ENCODE measurements around the gene BEST1. TPM values are rescaled to one million over a fixed set of nuclear protein-coding genes. Genes with fewer than 3 reads are reported as not detected.

BEST1 gene
- polyA plus RNA-seq, 1 donor from 2014 or later, result 6.4 TPM

DNA sequence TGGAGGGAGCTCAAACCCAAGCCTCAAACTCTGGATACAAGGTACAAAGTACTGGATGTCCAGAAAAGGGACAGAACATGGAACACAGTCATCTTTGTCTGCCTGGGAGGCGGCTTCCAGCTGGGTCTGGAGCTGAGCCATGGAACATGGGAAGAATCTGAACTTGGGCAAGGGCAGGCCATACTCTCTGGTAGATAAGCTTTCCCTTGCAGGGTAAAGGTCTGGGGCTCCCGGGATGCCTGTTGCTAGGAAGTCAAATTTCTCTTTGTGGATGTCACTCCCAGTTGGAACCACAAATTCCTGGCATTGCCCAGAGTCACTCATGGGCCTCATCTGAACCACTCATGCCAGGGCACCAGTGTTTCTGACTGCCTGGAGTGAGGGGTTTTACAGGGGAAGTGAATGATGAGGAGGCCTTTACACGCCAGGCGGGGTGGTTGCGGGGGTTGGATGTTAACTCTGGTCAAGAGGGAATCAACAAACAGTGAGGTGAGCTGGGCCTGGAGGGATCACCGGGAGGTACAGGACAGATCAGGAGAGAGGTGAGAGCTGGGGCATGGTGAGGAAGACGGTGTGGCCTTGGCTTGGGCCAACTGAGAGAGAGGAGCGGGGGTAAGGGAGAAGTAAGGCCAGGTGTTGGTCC, 11.5 kb downstream of the BEST1 start:
- Histone ChIP-seq H2AFZ (ENCODE audit: low read depth, low read length) (no peak overlapping the region), H3F3A (ENCODE audit: insufficient read depth, low read length, poor library complexity, severe bottlenecking) (no peaks in the 10 kb centered on the region), H3K79me2 (replicated peaks; ENCODE audit: insufficient read depth, low read length) (peaks cover 20% of the 10 kb centered on the region), H3K27me3 (ENCODE audit: insufficient read depth, low read depth, low read length) (no peaks in the 10 kb centered on the region), H3K27ac (ENCODE audit: low read length) (no peak overlapping the region), H3K4me2 (ENCODE audit: low read length) (no peak overlapping the region), H3K9ac (ENCODE audit: low read length) (no peak overlapping the region), H3K36me3 (ENCODE audit: insufficient read depth, low read length) (peaks cover 17% of the 10 kb centered on the region), H3K9me2 (ENCODE audit: insufficient read depth, low read length) (no peaks in the 10 kb centered on the region), H4K20me1 (ENCODE audit: insufficient read depth) (no peaks in the 10 kb centered on the region), H3K4me3 (ENCODE audit: low read length) (no peak overlapping the region), H3K9me3 (ENCODE audit: low read length) (no peaks in the 10 kb centered on the region)
- TF ChIP-seq, protein P1, sequence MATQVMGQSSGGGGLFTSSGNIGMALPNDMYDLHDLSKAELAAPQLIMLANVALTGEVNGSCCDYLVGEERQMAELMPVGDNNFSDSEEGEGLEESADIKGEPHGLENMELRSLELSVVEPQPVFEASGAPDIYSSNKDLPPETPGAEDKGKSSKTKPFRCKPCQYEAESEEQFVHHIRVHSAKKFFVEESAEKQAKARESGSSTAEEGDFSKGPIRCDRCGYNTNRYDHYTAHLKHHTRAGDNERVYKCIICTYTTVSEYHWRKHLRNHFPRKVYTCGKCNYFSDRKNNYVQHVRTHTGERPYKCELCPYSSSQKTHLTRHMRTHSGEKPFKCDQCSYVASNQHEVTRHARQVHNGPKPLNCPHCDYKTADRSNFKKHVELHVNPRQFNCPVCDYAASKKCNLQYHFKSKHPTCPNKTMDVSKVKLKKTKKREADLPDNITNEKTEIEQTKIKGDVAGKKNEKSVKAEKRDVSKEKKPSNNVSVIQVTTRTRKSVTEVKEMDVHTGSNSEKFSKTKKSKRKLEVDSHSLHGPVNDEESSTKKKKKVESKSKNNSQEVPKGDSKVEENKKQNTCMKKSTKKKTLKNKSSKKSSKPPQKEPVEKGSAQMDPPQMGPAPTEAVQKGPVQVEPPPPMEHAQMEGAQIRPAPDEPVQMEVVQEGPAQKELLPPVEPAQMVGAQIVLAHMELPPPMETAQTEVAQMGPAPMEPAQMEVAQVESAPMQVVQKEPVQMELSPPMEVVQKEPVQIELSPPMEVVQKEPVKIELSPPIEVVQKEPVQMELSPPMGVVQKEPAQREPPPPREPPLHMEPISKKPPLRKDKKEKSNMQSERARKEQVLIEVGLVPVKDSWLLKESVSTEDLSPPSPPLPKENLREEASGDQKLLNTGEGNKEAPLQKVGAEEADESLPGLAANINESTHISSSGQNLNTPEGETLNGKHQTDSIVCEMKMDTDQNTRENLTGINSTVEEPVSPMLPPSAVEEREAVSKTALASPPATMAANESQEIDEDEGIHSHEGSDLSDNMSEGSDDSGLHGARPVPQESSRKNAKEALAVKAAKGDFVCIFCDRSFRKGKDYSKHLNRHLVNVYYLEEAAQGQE (IDR thresholded peaks at IDR 0.05; ENCODE audit: borderline replicate concordance), result no peak
- TF ChIP-seq, protein P2, sequence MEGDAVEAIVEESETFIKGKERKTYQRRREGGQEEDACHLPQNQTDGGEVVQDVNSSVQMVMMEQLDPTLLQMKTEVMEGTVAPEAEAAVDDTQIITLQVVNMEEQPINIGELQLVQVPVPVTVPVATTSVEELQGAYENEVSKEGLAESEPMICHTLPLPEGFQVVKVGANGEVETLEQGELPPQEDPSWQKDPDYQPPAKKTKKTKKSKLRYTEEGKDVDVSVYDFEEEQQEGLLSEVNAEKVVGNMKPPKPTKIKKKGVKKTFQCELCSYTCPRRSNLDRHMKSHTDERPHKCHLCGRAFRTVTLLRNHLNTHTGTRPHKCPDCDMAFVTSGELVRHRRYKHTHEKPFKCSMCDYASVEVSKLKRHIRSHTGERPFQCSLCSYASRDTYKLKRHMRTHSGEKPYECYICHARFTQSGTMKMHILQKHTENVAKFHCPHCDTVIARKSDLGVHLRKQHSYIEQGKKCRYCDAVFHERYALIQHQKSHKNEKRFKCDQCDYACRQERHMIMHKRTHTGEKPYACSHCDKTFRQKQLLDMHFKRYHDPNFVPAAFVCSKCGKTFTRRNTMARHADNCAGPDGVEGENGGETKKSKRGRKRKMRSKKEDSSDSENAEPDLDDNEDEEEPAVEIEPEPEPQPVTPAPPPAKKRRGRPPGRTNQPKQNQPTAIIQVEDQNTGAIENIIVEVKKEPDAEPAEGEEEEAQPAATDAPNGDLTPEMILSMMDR (IDR thresholded peaks at IDR 0.05; ENCODE audit: poor library complexity, severe bottlenecking), result no peak
- TF ChIP-seq TAF1 (IDR thresholded peaks at IDR 0.05; ENCODE audit: low read depth) (no peak), POLR2AphosphoS5 (IDR thresholded peaks at IDR 0.05) (no peak), RAD21 (conservative IDR thresholded peaks at IDR 0.05) (no peak), SMC3 (conservative IDR thresholded peaks at IDR 0.05; ENCODE audit: poor library complexity) (no peak)

DNA sequence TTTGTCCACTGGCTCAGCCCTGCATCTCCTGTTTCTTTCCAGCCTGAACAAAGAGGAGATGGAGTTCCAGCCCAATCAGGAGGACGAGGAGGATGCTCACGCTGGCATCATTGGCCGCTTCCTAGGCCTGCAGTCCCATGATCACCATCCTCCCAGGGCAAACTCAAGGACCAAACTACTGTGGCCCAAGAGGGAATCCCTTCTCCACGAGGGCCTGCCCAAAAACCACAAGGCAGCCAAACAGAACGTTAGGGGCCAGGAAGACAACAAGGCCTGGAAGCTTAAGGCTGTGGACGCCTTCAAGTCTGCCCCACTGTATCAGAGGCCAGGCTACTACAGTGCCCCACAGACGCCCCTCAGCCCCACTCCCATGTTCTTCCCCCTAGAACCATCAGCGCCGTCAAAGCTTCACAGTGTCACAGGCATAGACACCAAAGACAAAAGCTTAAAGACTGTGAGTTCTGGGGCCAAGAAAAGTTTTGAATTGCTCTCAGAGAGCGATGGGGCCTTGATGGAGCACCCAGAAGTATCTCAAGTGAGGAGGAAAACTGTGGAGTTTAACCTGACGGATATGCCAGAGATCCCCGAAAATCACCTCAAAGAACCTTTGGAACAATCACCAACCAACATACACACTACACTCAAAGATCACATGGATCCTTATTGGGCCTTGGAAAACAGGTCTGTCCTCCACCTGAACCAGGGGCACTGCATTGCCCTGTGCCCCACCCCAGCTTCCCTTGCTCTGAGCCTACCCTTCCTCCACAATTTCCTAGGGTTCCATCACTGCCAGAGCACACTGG, 12.3 kb downstream of the BEST1 start:
- Histone ChIP-seq H3K9me2 (ENCODE audit: insufficient read depth, low read length) (no peaks in the 10 kb centered on the region), H3K9ac (ENCODE audit: low read length) (no peak overlapping the region), H3K4me2 (ENCODE audit: low read length) (no peak overlapping the region), H2AFZ (ENCODE audit: low read depth, low read length) (no peak overlapping the region), H3K27ac (ENCODE audit: low read length) (no peak overlapping the region), H3K4me3 (ENCODE audit: low read length) (no peak overlapping the region), H3K79me2 (replicated peaks; ENCODE audit: insufficient read depth, low read length) (peaks cover 23% of the 10 kb centered on the region), H3K36me3 (ENCODE audit: insufficient read depth, low read length) (peaks cover 17% of the 10 kb centered on the region), H3K27me3 (ENCODE audit: insufficient read depth, low read depth, low read length) (no peaks in the 10 kb centered on the region), H4K20me1 (ENCODE audit: insufficient read depth) (no peaks in the 10 kb centered on the region), H3F3A (ENCODE audit: insufficient read depth, low read length, poor library complexity, severe bottlenecking) (no peaks in the 10 kb centered on the region), H3K9me3 (ENCODE audit: low read length) (no peaks in the 10 kb centered on the region)
- TF ChIP-seq EZH2 (IDR thresholded peaks at IDR 0.05; ENCODE audit: borderline replicate concordance, insufficient read depth, low read length, poor library complexity, severe bottlenecking) (no peak), SMC3 (conservative IDR thresholded peaks at IDR 0.05; ENCODE audit: poor library complexity) (no peak), RAD21 (conservative IDR thresholded peaks at IDR 0.05) (no peak), POLR2AphosphoS5 (IDR thresholded peaks at IDR 0.05) (no peak), EP300 (conservative IDR thresholded peaks at IDR 0.05; ENCODE audit: poor library complexity, severe bottlenecking) (no peak), TAF1 (IDR thresholded peaks at IDR 0.05; ENCODE audit: low read depth) (no peak), MXI1 (conservative IDR thresholded peaks at IDR 0.05; ENCODE audit: poor library complexity, severe bottlenecking) (no peak)
- TF ChIP-seq, protein P2 (IDR thresholded peaks at IDR 0.05; ENCODE audit: poor library complexity, severe bottlenecking), result no peak
- TF ChIP-seq, protein P1 (IDR thresholded peaks at IDR 0.05; ENCODE audit: borderline replicate concordance), result no peak
